Cardiac fibroblast (primary cell): ENCODE measurements around the gene DNAJC10.
"Not testable (repeated sequence)": the region's sequence is repeated elsewhere in the genome, so short reads cannot be mapped to it uniquely, and the experiment has no call there.

Source experiments
- DNase-seq, 2 donors: peaks; one replicate each; pipeline versions ENCODE4 v3.0.0 to v3.0.0-alpha.2; 2010; ENCODE audit warnings: low read depth in 2 of 2
- H3K4me3 ChIP-seq, 2 donors: replicated peaks in 1 of 2; 1 replicate in 1 of 2; 2 replicates in 1 of 2; pipeline ENCODE4 v1.5.1; 2011; ENCODE audit warnings: low read depth in 2 of 2, low read length in 2 of 2, mild to moderate bottlenecking in 2 of 2, moderate library complexity in 1 of 2
- CTCF ChIP-seq: IDR thresholded peaks from one replicate; pipeline ENCODE4 v1.5.1; 2011; ENCODE audit warnings: low read depth, mild to moderate bottlenecking, low read length, inconsistent platforms

DNAJC10 gene

DNA sequence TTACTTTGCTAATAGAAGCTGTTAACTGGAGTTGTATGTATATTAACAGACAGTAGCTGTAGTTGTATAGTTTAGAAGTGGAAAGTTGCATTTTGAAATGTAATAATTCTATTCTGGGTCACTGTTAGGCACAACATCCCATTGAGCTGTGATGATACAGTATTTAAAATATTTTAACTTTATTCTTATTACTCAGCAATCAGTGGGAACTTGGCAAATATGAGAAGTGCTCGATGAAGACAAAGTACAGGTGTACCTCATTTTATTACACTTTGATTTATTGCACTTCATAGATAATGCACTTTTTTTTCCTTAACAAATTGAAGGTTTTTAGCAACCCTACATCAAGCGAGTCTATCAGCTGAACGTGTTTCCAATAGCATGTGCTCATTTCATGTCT, 8.6 kb downstream of the DNAJC10 start:
- no peak for DNase-seq
- H3K4me3 ChIP-seq: no peak overlapping the region
- TF ChIP-seq CTCF: no peak

GRCh38 chr2:182726473-182726872, 10.4 kb downstream of the DNAJC10 start:
- TF ChIP-seq CTCF: no peak
- H3K4me3 ChIP-seq: no peak overlapping the region
- DNase-seq: no peak

DNA sequence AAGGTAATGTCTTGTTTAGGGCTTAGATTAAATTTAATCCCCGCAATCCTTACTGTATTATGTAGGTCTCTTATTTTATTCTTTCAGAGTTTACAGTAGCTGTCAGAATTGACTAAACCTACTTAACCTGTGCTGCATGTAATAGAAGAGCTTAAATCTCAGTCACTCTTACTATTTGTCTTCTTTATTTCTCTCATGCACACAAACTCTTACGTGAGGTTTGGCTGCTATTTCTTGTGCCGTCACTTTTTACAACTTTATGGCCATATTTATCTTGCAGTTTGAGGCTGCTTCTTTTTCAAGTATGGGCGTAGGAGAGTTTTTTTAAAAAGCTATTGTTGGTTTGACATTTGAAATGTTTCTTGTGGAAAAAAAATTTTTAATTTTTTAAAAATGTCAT, 12.0 kb downstream of the DNAJC10 start:
- H3K4me3 ChIP-seq: no peak overlapping the region
- TF ChIP-seq CTCF: no peak
- DNase-seq: no peak

GRCh38 chr2:182729710-182730339, 13.8 kb downstream of the DNAJC10 start:
- no peak overlapping the region for H3K4me3 ChIP-seq
- TF ChIP-seq CTCF: no peak
- no peak for DNase-seq

GRCh38 chr2:182730486-182730885, 14.4 kb downstream of the DNAJC10 start:
- no peak for TF ChIP-seq CTCF

DNA sequence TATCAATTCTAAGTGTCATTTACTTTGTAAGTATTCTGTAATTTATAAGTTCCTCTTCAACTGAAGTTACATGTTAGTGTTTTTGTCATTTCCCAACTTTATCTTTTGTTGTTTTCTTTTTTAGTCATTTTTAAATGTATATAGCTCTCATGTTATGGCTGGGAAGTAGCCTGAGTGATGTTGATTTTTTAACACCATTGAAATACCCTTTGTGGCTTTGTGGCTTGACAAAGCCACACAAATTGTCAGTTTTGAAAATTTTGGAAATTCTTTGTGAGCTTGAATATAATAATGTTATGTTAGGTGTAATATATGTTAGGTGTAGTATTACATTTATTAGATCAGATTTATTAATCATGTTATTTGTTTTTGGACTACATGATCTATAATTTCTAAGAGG, 16.7 kb downstream of the DNAJC10 start:
- DNase-seq: no peak
- no peak for TF ChIP-seq CTCF
- H3K4me3 ChIP-seq: no peak overlapping the region

More at GRCh38 chr2:182730486-182730885, 14.4 kb downstream of the DNAJC10 start:
- H3K4me3 ChIP-seq: no peak overlapping the region
- no peak for DNase-seq

DNA sequence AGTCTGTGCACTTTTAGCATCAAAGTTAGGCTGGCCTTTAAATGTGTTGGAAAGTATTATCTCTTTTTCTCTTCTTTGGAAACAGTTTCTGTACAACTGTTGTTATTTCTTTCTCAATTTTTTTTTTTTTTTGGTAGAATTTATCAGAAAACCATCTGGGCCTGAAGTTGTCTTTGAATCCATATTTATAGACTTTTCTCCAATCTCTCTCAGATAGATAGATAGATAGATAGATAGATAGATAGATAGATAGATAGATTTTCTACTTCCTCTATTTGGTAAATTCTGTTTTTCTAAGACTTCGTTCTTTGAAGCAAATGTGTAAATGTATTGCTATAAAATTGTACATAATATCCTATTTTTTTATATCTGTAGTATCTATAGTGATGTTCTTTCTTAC, 17.5 kb downstream of the DNAJC10 start:
- TF ChIP-seq CTCF: no peak
- no peak for DNase-seq
- H3K4me3 ChIP-seq: no peak overlapping the region

DNA sequence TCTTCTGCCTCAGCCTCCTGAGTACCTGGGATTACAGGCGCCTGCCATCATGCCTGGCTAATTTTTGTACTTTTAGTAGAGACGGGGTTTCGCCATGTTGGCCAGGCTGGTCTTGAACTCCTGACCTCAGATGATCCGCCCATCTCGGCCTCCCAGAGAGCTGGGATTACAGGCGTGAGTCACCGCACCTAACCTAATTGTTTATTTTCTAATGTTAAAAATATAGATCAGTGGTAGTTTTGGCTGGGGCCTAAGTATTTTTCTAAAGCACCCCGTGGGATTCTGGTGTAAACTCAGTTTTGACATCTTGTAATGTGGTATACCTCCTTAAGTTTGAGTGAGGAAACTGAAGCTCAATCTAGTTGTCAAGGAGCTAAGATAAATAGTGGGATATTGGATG, 20.8 kb downstream of the DNAJC10 start:
- DNase-seq, H3K4me3 ChIP-seq: not testable (repeated sequence)
